Sigmoid colon (tissue), 4 donors: ENCODE results near the gene SCYGR5.

Experiments used
- CTCF ChIP-seq, 4 experiments: fragments of 450-650 bp in 3 of 4; fragments of 200-600 bp in 1 of 4; IDR thresholded peaks; one replicate each; pipeline ENCODE4 v1.5.1; 2016 to 2019; ENCODE audit warnings: antibody characterized with exemption in 4 of 4, mild to moderate bottlenecking in 3 of 4, moderate library complexity in 2 of 4
- POLR2A ChIP-seq, 2 donors: fragments of 450-650 bp; IDR thresholded peaks; one replicate each; pipeline ENCODE4 v1.6.1; 2016; ENCODE audit warnings: antibody characterized with exemption in 2 of 2, mild to moderate bottlenecking in 2 of 2, moderate library complexity in 2 of 2
- POLR2AphosphoS5 ChIP-seq, 4 donors: sonication (generic); formaldehyde crosslinking; IDR thresholded peaks; one replicate each; pipeline ENCODE4 v1.6.1; 2017; ENCODE audit warnings: antibody characterized with exemption in 4 of 4

DNA sequence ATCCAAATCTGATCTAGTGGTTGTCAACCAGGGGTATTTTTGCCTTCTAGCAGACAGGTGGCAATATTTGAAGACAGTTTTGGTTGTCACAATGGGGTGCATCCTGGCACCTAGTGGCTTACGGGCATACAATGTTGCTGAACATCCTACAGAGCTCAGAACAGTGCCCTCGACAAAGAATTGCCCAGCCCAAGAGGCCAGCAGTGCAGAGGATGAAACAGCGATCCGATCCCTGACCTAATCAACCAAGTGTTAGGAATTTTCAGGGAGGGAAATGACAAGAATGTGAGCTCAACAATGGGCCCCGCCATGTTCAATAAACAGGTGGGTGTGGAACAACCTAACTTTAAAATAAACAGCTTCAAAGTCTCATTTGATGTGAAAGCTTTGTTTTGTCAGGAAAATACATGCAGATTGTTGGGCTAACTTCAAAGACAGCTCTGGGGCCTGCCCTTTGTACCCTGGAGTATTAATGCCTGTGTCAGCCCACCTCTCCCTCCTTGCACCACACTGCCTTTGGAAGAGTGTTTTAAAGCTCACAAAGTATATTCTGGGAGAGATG, 22.5 kb upstream of the SCYGR5 start:
- TF ChIP-seq POLR2A (IDR thresholded peaks at IDR 0.05) (no peak), CTCF (IDR thresholded peaks at IDR 0.05) (no peak), POLR2AphosphoS5 (IDR thresholded peaks at IDR 0.05) (no peak)
